HG03060 (cell line): ENCODE results near the gene XPC.
"Not testable (repeated sequence)": the region's sequence is repeated elsewhere in the genome, so short reads cannot be mapped to it uniquely, and the experiment has no call there.

ENCODE experiments used
- ATAC-seq: cut with Tn5 transposase; IDR thresholded peaks from one replicate; pipeline ENCODE4 v1.9.1; 2021; ENCODE audit warnings: low read depth, moderate number of reproducible peaks; ENCODE audit not compliant: unreplicated experiment

Gene XPC

DNA sequence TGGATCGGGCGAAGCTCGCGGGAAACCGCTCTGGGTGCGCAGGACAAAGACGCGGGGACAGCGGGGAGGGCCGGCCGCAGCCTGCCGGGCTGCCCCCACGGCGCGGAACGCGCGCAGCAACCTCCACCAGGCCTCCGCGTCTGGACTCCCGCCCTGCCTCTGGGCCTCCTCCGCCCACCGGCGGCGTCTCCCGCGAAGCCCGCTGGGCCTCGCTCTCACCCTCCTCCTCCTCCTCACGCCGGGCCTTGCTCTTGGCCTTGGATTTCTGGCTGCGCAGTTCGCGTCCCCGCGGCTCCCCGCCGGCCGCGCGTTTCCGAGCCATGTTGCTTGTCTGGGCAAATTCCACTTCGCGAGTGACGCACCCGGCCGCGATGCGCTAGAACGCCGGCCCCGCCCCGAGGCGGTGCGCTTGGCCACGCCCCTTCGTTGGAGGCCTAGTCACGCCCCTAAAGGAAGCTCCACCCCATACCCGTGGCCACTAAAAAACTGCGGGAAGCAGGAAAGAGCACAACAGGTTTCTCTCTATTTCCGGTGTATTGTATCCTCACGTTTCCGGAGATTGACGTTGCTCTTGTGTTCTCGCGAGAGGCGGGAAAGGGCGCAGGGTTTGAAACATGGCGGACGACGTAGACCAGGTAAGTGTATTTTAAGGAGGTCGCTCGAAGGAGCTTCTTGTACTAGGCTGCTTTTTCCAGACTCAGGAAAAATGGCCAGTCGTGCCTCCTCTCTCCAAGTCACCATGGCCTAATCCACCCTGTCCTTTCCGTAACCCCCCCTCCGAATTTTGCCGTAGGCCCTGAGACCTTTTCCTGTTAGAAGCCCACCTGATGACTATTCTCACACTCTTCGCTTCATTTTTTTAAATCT, at the start of gene XPC, which contains the start of gene LSM3:
TSS of gene XPC (minus strand) at position 355 of the 867 bp plus-strand sequence. CDS start at position 322, 33 bp downstream.
TSS of gene LSM3 (plus strand) at position 571 of the 867 bp plus-strand sequence. CDS start at position 615, 44 bp downstream.
- peak; percentile 94 for ATAC-seq

DNA sequence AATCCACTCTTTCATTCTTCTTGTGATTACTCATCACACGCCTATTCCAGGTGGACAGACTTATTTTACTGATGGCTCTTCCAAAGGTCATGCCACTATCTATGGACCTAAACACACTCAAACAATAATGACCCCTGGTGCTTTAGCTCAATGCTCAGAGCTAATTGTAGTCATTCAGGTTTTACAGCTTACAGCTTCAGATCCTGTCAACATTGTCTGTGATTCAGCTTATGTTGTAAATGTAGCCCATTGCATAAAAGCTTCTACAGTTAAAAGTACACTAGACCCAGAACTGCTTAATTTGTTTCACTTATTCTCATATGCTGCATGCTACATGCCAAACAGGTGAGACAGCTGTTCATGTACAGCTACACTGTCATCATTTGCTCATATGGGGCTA, 49.5 kb upstream of the XPC start:
- no peak for ATAC-seq

DNA sequence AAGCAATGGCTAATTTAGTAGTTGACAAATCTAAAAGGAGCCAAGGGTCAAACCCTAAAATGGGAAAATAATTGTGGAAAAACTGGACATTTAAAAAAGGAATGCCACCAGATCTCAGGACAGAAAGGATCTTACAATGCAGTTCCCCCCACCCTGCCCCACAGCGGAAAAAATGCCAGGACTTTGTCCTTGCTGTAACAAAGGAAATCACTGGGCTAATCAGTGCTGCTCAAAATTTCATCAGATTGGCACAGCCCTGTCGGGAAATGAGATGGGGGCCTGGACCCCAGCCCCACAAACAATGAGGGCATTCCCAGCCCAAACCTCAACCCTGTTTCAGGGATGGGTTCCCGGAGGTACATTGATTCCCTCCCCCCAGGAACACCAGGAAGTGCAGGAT, 48.0 kb upstream of the XPC start:
- not testable (repeated sequence) for ATAC-seq

DNA sequence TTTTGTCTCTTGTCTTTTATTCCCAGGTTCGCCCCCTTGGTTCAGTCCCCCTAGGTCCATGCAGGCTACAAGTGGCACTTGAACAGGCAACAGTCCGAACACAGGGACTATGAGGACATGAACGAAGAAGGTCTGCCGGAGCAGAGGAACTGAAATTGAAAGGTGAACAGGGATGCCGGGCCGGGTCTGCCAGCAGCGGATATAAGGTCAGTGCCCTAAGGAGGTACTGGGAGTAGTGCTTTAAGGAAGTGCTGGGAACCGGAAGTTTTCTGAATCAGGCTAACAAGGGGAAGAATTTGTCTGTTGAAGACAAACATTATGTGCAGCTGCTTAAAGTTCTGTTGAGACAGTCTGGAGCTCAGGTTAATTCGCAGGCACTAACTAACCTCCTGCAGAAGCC, 47.0 kb upstream of the XPC start:
- ATAC-seq: no peak

DNA sequence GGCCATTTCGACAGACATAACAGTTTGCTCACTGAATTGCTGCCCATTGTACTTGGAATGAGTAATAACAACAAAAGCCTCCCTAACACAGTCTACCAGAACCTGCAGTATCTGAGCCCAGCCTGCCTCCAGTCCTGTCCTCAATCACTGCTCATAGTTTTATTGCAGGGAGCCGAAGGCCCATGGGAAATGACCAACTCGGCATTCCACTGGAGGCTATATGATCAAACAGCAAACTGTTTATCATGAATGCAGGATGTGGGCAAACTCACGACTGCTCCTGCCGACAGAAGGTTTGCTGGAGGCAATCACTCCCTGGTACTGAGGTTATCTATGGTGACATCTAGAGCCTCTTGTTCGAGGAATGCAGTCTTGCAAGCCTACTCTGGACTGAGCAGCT, 46.5 kb upstream of the XPC start:
- no peak for ATAC-seq

DNA sequence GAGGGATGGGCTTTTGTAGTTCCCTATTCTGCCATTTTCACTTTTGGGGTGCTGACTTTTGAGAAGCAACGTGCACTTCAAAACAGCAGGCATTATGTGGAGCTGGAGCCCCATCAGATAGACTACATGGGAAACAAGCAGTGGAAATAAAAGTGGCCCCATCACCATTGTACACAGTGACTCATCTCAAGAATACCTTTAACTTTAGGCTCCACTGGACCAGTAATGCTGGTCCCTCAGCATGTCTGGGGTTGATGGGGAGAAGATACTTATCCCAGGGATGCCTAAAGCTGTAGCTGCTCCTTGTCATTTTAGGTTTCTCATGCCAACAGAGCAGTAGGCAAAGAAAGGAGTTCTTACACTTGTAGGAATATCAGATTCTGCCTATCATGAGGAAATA, 45.2 kb upstream of the XPC start:
- ATAC-seq: no peak

DNA sequence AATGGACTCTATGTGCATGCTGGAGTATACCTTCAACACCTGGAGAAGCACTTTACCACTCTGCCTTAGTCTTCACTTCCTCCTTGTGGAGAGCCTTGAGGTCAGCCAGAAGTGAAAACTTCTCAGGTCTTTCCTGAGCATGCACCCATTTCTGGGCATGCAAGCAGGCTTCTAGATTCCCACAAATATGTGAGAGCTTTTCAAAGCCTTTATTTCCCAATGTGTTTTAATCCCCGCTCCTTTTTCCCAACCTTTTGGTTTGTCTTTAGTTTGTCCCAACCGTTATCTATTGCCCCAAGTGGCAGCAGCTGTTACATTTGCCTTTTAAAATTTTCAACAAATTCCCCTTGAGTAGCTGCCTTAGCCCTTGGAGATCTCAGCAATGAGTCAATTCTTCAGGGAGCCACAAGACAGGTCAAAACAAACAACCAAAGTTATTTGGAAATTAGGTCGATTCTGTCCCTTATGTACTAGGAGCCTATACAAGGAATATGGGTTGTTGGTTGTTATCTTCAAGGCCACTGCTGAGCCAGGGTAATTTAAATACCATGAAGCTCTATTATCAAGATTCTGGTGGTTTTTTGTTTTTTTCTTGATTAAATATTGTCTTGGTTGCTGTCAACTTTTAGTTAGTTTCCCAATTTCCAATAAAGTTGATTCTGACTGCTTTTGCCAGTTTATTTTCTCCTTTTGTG, 44.6 kb upstream of the XPC start:
- ATAC-seq: no peak

DNA sequence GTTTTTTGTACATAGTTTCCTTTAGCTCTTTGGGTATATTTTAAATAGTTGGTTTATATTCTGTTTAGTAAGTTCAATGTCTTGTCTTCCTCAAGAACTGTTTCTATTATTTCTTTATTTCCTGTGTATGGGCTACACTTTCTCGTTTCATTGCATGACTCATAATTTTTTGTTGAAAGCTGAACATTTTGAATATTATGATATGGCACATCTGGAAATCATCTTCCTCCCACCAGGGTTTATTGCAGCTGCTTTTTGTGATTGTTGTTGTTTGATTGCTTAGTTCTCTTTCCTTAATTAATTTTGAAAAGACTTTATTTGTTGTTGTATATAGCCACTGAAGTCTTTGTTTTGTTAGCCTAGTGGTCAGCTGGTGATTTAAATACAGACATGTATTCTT, 44.1 kb upstream of the XPC start:
- ATAC-seq: no peak

DNA sequence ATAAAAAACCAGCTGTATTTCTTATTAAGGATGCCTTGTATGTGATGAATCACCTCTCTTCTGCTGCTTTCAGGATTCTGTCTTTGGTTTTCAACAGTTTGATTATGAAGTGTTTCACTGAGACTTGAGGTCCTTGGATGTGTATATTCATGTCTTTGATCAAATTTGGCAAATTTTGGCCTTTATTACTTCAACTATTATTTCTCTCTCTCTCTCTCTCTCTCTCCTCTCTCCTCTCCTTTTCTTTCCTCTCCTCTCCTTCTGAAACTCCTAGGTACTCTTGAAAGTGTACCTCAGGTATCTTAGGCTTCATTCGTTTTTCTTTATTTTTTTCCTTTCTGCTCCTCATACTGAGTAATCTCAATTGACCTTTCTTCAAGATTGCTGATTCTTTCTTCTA, 43.5 kb upstream of the XPC start:
- no peak for ATAC-seq

DNA sequence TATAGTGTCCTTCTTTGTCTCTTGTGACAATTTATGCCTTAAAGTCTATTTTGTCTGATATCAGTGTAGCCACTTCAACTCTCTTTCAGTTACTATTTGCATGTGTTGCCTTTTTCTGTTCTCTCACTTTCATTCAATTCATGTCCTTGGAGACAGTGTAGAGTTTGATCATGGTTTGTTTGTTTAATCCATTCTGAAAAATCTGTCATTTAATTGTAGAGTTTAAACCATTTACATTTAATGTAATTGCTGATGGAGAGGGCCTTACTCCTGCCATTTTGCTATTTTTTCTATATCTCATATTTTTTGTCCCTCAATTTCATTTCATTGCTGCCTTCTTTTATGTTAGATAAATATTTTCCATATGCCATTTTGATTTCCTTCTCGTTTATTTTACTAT, 42.5 kb upstream of the XPC start:
- no peak for ATAC-seq

DNA sequence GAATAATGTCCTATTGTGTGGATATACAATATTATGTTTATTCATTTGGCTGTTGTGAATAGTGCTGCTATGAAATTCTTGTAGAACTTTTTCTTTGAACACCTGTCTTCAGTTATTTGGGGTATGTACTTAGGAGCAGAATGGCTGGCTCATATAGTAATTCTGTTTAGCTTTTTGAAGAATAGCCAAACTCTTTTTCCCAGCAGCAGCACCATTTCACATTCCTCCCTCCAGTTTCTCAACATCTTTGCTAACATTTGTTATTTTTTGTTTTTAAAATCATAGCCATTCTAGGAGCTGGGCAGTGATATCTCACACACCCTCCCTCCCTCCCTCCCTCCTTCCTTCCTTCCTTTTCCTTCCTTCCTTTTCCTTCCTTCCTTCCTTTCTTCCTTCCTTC, 40.0 kb upstream of the XPC start:
- no peak for ATAC-seq

DNA sequence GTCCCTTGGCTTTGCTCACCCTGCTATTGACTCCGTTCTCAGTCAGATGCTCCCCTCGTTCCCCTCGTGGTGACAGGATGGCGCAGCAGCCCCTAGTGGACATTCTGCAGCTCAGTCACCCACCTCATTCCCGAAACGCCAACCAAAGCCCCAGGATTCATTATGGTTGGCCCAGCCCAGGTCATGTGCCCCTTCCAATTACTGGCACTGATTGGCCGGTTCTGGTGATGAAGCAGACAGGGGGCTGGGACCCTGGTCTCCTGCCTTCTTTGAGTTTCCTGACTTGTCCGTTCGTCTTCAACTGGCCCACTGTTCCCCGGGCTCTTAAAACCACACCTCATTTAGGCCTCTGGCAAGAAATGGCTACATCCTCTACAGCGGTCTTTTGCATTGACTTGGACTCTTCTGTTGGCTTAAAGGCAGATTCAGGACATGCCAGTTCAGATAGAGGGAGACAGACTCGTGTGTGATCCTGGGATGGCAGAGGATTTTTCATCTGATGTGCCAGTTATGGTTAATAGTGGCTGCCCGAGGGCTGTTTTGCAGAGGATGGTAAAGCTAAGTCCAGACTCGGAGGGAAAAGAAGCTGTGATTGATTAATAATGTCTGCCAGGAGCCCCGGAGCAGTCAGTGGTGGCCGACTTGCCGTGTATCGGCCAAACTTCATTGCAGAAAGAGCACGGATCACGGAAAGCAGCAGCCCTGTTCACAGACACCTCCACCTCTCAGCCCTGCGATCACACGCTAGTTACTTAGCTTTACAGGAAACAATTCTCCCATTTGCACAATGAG, 38.1 kb upstream of the XPC start:
- no peak for ATAC-seq

DNA sequence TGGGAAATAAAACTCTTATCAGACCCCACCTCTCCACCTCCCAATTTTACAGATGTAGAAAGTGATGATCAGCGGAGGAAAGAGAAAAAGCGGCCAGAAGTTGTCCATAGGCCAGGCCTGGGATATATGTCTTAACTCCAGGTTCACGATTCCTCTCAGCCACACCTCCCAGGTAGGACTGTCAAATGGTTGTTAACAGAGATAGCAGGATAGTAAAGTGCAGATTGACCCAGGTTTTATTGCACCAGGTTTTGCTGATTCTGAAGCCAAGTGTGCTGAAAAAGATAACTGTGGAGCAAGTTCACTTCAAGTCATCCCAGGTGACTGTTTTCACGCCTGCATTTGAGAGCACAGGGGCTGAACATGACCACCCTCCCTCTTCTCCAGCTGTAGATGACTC, 36.4 kb upstream of the XPC start:
- no peak for ATAC-seq

DNA sequence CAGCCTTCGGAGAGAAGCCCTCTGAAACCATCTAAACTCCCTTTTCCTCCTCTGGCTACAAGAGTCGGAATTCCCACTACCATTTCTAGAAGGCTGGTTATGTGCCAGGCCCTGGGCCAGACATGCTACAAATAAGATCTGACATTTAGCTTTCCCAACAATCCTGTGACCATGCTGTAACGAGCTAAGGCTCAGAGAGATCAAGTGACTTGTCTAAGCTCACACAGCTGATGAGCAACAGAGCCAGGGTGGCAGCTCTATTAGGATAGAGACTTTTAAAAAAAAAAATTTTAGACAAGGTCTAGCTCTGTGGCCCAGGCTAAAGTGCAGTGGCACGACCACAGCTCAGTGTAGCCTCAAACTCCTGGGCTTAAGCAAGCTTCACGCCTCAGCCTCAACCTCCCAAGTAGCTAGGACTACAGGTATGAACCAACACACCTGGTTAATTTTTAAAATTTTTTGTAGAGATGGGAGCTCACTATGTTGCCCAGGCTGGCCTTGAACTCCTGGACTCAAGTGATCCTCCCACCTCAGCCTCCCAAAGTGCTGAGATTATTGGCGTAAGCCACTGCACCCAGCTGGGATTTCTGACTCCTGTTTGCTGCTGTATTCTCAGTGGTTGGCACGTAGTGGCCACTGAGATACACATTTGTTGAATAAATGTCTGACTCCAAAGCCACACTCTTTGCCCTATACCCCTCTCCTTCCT, 34.8 kb upstream of the XPC start:
- ATAC-seq: no peak

DNA sequence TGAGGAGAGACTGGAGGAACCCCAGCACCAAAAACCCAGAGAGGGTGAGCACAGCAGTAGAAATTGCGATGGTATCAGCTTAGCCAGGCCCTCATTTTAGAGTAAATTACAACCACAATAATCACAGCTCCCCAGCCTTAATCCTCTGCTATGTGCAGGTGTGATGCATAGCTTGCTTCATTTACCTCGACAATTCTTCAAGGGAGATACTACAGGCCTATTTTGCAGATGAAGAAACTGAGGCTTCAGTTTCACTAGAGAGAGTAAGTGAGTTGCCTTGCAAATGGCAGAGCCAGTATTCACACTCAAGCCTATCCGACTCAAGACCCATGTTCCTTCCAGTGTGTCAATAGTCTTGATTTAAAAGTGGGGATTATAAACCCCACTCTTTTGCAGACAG, 33.6 kb upstream of the XPC start:
- ATAC-seq: no peak

DNA sequence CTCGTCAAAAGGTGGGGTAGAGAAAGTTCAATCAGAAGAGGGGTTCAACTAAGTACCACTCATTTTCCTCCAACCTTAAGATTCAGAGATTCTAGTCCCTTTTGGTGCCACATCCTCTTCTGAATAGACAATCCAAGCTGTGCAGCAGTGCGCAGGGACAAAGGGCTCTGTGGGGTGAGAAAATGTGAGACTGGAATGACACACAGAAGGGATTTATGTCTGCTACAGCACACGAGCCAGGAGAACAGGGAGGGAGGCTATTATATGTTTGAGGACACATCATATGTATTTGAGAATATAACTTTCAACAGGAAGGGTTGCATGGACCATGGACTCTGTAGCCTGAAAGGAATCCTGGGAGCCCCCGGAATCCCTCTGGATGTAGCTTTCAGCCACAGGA, 33.2 kb upstream of the XPC start:
- no peak for ATAC-seq

DNA sequence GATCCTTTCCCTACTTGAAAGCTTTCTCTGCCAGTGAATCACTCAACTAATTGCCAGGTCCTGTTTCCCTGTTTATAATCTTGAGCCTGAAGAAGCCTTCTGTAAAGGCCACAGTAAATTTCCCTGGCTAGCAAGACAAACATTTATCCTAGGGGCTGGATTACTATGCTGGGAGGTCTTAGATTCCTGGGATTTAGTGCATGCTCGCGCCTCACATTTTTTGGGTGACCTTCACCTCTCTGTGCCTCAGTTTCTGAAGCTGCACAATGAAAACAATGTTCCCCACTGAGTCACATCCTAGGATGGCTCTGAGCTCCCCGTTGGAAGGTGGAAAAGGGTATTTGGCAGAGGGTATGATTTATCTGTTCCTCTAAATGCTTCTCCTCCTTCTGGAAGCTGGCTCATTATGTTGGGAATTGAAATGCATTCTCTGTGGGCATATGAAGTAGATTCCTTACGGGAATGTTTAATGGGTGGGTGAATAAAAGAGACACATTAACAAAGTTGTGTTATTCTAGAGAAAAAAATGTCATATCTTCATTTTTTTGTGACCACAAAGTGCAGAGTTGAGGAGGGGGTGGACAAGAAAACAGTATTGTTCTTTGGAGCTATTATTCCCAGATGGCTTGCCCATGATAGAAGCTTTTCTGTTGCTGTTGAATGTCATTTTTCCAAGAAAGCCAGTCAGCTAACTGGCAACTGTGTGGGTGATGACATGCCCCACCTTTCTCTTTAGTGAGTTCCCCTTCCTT, 32.6 kb upstream of the XPC start:
- no peak for ATAC-seq

DNA sequence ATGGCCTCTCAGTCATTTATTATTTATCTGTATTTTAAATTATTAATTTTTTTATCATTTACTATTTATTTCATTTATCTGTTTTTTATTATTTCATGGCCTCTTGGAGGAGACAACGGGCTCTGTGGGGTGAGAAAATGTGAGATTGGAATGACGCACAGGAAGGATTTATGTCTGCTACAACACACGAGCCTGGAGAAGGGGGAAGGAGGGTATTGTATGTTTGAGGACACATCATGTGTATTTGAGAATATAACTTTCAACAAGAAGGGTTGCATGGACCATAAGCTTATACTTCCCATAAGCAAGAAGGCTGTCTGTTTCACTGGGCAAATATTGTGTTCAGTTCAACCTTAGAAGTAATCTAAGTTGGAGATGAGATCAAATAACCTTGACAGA, 31.9 kb upstream of the XPC start:
- no peak for ATAC-seq

DNA sequence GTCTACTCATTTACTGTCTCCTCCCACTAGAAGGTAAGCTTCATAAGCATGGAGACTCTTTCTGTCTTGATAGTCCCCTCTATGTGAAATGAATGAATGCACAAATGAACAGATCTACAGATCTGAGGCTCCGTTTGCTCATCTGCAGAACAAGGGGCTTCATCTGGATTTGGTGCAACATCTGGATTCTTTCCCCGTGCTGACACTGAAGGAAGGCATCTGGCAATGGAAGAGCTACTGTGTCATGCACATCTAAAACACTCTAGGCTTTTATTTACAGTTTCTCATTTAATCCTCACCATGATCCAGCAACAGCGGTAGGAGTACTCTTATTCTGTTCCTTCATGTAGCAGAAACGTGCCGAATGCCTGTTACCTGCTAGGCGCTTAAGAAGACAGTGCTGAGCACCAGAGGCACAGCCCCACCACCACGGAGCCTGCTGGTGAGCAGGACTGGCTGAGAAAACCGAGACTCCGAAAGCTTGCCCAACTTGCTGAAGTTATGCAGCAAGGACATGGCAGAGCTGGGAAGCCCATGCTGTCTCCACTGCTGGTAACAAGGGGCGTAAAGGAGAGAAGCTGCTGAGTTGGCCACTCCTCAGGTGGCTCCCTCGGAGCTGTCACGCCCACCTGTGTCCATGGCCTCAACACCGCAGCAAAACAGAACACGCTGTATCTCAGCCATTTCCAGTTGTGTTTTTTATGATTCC, 31.3 kb upstream of the XPC start:
- no peak for ATAC-seq
